GM19035 (cell line): ENCODE results near the gene TBC1D1.

ENCODE experiments used
- ATAC-seq: cut with Tn5 transposase; IDR thresholded peaks from one replicate; pipeline ENCODE4 v1.9.1; 2021; ENCODE audit not compliant: unreplicated experiment

The TBC1D1 gene

DNA sequence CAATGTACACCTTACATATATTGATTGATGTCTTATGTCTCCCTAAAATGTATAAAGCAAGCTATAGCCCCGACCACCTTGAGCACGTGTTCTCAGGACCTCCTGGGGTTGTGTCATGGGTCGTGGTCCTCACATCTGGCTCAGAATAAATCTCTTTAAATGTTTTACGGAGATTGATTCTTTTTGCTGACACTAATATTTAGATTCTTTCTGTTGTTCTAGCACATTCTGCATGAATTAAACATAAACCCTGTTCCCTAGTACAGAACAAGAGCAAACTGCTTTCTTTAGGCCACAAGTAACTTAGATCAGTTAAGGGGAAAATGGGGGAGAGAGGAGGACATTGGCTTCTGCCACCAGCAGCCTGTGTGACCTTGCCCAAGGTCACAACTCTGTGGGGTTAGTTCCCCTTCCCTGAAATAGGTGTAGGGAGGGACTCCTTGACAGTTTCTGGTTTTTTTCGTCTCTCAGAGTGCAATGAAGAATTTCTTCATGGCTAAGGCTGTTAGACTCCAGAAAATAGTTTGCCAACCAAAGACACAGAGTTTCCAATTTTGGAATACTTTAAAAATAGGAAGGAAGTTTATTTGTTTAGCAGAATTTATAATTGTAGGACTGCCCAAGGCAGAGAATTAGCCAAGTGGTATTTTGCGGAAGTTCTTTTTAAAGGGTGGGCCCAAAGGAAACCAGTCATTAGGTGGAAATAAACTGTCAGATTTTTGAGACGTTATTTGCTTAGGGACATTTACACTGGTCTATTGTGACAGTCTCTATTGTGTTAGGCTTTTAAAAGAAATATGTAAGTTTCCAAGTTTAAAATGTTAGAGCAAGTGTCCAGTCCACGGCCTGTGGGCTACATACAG, 98.7 kb downstream of the TBC1D1 start:
- no peak for ATAC-seq

DNA sequence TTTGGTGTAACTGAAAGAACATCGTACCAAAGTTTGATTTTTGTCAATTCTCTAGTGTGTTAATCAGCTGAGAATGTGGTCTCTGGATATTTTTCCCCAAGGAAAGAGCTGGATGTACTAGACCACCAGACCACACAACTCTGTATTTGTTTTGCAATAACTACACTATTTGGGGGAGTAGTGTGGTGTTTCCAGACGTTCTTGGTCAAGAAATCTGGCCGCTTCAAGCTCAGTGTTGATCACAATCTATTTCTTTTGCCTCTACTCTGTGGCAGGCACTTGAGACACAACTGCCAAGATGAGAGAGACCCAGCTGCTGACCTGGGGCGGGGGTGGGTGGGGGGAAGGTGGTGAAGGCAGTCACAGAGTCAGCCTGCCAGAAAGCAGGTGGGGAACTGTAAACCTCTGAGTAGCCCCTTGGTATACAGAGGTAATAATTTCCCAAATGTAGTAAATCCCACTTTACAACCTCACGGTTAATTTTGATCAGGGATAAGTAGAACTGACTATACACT, 99.9 kb downstream of the TBC1D1 start:
- no peak for ATAC-seq

DNA sequence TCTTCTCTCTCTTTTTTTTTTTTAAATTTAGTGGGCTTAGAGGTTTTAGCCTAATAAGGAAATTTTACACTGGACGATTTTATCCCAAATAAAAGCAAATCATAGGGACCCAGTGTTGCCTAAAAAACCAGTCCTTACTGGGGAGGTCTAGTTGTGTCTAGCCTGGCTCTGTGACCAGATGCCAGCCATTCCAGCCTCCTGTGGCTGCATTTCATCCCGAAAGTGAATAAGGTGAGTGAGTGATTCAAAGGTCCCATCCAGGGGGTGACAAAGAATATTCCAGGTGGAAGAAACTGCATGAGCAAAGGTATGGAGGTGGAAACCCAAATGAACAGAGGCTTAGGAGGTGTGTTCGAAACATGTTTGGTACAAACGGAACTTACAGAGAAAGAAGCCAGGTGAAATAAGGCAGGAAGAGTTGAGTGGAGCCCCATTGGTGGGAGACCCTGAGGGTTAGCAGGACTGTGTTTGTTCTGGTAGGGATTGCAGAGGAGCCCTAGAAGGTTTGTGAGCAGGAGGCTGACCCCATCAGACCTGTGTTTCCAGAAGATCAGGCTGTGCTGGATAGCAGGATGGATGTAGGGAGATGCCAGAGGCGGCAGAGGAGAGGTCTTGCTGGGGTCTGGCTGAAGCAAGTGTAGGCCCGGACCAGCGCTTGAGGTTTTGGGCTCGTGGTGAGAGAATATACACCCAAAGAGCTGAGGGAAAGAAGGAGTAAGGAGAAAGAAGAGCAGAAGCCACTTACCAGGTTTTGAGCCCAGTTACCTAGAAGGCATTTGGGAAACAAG, 100.9 kb downstream of the TBC1D1 start:
- no peak for ATAC-seq

DNA sequence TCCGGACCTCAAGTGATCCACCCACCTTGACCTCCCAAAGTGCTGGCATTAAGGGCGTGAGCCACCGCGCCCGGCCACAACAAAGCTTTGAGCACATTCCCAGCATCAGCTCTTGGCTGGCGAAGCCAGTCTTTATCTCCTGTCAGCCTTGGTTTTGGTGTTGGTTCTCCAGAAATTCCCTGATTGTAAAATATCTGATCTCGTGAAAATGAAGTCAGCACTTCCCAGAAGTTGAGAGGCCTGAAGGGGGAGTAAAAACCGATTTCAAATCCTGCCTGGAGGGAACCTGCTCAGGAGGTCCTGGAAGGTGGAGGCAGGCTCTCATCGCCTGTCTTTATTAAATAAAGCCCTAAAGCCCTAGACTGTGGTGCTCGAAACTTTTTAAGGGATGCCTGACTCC, 102.9 kb downstream of the TBC1D1 start:
- no peak for ATAC-seq

DNA sequence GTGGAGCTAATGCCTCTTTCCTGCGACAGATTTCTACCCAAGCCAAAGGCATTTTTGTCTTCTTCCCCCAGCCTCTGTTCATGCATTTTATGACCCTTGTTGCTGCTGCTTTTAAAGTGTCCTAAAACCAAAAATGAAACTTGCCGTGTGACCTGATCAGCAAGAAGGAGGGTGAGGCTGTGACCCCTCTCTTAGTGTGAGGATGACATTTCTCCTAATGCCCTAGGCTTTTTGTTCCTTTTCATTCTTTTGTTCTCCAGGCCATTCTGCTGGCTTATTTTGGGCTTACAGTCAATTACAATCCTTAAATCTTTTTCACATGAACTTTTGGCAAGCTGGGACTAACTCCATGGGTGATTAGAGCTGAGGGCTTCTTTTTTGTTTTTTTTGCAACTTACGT, 103.7 kb downstream of the TBC1D1 start:
- peak; percentile 73 for ATAC-seq

DNA sequence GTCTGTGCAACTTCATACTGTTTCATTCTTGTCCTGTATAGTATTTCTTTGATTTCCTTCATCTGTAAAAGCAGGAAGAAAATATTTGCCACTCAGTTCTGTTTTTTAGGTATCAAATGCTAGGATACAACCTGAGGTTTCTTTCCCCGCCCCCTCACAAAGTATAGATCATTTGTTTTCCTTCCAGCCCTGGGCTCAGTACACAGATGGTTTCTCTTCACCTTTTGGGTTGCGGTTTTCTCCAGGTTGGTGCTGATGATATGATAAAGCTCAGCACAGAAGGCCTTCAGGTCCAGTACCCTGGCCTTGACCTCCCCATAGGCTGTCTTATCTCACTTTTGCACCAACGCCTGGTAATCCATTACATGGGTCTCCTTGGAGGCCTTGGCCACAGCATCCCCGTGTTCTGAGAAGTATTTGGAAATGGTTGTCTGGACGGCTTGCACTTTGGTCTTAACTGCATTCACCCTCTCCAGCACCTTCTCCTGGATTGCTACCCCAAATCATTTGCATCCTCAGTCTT, 104.5 kb downstream of the TBC1D1 start:
- no peak for ATAC-seq

DNA sequence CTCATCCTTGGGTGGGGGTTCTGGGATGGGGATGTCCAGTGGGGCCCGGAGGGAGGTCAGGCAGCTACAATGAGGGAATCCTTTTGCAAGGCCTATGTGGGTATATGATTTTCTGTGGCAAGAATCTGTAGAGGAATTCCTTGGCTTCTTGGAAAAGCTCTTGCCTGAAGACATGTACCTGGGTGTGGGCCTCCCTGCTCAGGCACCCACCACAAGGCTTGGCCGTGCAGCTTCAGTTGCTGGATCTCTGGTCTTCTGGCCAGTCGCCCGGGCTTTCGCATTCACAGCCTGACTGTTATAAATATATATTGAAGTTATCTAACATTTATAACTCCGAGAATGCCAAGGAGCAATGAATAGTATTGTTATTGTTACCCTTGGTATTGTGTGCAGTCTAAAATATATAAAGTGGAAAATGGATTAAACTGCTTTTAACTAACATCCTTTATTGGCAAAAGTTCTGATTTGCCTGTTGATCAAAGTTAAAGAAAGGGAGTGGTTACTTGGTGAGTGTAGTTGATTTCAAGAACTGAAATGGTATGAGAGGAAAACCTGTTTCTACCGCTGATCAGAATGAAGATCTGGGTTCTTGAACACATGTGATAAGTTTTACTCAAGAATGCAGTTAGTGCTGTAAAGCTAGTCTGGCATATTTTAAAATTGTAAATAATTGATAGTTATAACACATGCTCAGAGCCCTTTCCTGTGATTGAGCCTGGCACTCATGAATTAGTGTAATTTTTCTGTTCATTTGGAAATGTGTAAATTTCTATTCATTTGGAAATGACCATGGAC, 105.3 kb downstream of the TBC1D1 start:
- no peak for ATAC-seq

DNA sequence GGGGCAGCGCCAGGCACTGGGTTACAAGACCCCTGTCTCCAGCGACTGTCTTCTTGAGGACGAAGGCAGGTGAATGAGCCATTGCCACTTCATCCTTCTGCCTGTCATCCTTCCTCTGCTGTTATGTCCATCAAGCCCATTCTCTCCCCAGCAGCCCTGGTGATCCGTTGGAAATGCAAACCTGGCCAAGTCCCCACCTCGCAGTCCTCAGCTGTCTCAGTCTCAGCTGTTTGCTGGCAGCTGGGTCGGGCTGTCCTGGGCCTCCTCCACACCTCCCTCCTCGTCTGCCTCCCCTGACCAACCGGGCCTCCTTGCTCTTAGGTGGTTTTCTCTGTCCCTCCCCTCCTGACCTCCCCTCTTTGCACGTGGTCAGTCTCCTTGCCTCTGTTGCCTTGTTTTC, 107.3 kb downstream of the TBC1D1 start:
- no peak for ATAC-seq

DNA sequence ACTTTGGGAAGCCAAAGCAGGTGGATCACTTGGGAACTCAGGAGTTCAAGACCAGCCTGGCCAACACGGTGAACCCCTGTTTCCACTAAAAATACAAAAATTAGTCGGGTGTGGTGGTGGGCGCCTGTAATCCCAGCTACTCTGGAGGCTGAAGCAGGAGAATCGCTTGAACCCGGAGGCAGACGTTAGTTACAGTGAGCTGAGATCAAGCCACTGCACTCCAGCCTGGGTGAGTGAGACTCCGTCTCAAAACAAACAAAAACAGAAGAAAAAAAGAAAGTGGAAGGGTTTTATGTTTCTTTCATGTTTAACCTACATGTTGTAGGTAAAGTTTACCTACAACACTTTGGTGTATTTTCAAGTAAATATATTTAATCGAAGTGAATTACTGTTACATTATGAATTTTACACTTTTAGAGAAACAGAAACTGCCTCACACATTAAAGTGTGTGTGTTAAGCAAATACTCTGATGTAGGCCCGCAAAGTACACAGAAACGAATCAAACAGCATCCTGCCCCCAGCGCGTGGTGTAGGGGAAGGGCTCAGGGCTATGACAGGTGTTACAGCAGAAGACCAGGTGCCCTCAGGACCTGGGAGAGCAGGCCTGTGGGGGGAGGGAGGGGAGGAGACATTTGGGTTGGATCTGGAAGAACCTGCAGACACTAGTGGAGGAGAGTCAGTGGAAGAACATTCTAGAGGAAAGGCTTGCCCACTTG, 108.3 kb downstream of the TBC1D1 start:
- no peak for ATAC-seq

DNA sequence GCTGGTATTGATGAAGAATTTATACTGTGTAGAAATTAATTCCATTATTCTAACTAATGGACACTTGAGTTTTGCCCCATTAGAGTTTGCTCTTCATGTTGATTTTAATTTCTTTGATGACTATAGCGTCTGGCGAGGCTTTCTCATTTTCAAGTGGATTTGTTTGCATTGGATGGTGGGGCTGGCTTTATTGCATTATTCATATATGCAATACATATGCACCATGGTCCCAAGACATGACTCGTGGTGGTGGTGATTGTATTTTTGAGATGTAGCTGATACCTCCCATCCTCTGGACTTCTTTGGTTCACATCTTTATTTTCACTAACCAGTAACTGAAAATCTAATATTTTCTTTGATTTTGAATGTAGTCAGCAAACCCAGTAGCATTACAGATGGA, 109.1 kb downstream of the TBC1D1 start:
- no peak for ATAC-seq

DNA sequence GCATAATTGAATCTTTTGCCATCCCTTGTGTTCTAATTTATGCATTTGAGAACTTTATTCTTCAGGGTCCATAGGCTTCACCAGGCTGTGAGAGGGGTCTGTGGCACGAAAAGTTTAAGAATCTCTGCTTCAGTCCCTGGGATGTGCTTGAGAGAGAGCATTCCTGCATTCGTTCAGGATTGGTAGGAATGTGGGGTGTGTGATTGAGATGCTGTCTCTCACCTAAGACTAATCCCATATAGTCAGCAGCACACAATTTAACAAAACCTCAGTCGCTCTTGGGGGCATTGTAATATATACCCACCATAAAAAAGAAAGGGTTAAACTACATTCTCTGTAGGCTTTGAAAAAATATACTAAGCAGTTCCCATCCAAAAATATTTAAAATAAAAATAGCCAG, 111.0 kb downstream of the TBC1D1 start:
- no peak for ATAC-seq

DNA sequence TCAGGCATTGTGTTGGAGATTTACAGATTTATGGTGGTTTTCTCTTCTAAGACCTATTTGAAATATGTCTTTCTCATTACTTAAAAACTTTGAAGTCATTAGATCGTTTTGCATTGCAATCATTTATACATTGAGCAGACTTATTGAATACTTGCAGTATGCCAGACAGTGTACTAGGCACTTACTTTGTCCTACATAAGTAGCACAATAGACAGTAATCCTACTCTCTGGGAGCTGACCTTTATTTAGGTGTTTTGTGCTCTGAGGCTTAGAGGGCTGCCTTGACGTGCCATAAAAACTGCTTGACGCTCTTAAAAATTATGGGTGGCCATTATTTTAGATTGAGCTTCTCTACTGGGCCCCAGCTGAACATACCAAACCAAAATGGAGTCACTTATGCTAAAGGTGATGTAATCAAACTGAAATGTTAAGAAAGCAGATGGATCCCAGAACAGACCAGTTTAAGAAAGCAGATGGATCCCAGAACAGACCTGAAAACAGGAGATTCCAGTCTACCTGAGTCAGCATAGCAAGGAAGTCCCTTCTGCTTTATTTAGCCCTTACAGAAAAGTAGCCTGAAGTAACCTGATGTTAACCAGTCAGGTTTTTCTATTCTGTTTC, 111.7 kb downstream of the TBC1D1 start:
- ATAC-seq: no peak

DNA sequence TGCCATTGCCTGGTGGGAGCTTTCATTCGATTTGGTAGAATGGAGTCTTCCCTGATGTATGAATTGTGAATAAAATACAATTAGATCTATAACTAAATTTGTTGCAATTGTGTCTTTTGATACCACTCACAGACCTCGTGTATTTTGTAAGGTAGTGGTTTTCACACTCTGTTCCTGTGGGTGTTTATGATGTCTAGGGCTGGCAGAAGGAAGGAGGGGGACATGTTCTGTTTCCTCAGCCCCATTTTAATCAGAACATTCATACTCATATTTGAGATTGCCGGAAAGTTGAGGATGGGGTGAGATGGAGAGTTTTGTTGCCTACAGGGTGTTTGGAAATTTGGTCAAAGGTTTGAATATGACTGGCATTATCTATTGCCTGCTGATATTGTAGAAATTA, 112.2 kb downstream of the TBC1D1 start:
- ATAC-seq: no peak

DNA sequence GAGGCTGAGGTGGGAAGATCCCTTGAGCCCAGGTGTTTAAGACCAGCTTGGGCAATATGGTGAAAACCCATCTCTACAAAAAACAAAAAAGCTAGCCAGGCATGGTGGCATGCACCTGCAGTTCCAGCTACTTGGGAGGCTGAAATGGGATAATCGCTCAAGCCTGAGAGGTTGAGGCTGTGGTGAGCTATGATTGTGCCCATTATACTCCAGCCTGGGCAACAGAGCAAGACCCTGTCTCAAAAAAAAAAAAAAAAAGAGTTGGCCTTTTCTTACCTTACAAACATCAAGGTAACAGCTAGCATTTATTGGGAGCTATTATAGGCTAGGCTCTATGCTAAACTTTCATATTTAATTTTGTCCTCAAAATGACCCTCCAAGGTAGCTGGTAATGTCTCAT, 112.7 kb downstream of the TBC1D1 start:
- no peak for ATAC-seq

DNA sequence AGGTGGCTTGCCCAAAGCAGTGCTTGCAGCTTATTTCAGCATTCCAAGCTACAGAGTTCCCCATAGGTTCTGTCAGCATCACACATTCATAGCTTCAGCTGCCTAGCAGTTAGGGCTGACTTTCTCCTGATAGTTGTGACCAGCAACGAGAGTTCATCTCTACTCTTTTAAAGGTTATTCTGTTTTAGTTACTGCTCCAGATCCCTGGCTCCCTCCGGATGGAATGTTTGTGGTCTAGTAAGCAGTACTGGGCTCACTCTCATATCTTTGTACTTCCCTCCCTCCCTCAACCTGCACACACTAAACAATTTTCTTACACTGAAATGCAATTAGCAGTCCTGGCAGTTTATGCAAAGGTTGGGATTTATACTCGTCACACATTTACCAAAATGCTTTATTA, 113.2 kb downstream of the TBC1D1 start:
- no peak for ATAC-seq

DNA sequence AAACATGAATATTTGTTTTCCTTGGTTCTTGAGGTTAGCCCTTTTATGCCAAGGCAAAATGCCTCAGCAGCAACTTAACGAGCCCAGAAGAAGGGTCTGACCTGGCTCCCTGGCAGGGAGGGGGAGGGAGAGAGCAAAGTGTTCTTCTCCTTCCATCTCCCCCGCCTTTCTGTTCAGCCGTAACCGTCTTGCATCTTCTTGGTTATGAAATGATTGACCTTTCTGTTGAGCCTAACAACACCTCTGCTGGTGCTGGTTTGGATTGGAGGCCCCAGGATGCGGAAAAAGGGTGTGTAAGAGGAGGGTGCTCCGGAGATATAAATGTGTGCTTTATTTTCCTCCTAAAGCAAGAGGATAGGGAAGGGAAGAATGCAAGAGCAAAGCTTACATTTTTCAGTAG, 114.0 kb downstream of the TBC1D1 start:
- ATAC-seq: no peak

DNA sequence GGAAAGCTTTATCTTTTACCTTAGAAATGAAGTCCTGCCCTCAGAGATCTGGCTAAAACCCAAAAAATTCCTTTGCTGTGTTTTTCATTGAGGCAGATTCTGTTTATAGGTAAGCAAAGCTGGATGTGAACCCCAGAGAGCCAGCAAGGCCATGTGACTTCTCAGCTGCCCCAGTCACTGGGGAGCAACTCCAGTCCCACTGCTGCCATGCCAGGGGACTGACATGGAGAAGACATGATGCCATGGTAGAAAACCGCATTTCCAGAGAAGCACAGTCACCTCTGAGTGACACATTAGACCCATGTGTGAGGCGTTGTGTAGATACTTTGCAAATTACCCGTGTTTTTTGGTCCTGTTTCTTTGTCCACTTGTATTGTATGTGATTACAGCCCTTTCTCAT, 114.8 kb downstream of the TBC1D1 start:
- no peak for ATAC-seq

DNA sequence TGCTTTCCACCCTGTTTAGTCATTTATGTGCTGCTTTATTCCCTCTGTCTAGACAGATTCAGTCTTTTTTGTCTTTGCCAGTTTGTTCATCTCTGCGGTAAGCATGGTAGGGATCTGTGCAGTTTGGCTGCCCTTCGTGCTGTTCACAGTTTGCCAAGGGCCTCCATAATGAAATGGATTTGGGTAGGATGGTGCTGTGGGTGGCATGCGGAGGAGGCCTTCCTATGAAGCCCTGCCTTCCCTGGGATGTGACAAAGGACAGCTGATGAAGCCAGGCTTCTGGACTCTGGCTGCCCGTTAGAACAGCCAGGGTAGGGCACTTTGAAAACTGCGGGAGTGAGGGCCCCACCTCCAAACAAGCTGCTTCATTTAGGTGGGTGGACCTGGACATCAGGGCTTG, 116.8 kb downstream of the TBC1D1 start:
- no peak for ATAC-seq

DNA sequence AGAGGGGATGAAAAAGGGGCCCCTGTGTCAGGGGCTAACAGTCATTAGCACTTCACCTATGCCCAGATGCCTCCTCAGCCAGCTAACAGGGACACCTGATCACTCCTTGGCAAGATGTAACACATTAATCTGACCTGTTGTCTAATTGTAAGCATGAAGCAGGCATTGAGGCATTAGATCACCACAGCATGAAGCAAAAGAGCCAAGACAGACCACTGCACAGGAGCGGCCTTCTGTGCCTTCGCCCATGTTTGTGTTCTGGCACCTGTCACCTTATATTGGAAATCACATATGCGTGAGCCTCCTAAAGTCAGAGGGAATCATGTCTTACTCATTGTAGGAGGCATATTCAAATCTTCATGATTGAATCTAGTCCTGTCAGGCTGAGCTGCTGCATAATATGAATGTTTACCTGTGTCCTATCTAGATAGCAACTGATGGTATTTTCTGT, 117.7 kb downstream of the TBC1D1 start:
- no peak for ATAC-seq

DNA sequence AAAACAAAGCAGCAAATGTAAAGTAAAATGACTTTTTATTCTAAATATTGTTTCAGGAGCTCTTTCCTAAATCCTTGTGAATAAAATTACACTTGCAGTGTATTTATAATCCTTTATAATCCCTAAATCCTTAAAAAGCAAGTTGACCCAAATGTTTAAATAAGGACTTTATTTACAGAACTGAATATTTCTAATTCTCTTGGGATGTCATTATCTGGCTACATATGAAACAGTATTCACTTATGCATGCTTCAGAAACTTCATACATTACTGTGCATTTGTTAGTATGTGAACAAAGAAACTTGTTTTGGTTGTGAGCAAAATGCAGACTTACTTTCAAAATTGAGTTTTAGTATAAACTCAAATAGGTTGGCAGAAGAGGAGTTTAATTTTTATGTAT, 118.5 kb downstream of the TBC1D1 start:
- no peak for ATAC-seq
